Measurements from ENCODE around the gene CD79A.
A peak's percentile ranks its signal among the peaks of the same experiment; 100 is the strongest.

CD79A gene

DNA sequence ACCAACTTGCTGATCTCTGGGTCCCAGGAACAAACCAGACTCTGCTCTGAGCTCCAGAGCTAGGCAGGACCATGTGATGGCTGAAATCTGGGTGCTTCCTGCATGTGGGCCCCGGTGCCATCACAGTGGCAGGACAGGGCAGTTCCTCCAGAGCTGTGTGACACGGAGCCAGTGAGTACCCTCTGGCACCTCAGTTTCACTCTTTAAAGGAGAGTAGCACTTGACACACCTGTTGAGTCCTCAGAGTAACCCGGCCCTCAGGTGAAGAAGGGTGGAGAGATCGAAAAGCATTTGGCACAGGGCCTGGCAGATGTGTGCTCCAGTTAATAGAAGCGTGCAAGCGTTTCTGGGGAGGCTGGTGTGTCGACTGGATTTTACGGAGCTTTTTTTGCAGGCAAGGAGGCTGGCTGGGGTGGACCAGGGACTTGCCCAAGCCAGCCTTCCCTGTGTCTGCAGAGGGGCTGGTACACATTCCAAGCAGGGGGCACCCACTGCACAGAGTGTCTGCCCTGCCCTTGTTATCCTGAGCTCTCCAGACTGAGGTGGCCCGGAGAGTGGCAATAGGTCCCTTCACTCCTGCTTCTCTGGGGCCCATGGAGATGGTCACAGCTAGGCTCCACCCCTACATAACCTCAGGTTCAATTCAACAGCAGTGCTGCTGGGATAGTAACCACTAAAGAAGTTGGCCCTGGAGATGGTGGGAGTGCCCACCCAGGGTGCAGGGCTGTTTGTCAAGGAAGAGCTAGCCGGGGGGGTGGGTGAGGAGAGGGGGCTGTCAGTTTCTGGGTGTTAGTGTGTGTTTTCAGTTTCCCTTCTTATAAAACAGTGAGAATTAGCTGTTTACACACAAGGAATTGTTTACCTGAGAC, 8.7 kb upstream of the CD79A start:
- H3K27ac ChIP-seq: no peak overlapping the region
- H3K4me1 ChIP-seq: peaks cover 9% of the 10 kb centered on the region
- no peaks in the 10 kb centered on the region for H3K36me3 ChIP-seq (ENCODE audit: control insufficient read depth, insufficient read depth, low read length)

DNA sequence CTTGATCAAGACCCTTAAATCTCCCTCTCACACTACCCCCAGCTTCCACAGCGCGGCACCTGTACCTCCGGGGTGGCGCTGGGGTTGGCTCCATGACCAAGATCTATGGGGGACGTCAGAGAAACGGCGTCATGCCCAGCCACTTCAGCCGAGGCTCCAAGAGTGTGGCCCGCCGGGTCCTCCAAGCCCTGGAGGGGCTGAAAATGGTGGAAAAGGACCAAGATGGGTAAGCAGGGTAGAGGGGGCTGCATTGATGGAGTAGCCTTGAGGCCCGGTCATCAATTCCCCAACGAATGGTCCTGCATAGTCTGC, 8.1 kb upstream of the CD79A start:
- TF ChIP-seq, protein P1, sequence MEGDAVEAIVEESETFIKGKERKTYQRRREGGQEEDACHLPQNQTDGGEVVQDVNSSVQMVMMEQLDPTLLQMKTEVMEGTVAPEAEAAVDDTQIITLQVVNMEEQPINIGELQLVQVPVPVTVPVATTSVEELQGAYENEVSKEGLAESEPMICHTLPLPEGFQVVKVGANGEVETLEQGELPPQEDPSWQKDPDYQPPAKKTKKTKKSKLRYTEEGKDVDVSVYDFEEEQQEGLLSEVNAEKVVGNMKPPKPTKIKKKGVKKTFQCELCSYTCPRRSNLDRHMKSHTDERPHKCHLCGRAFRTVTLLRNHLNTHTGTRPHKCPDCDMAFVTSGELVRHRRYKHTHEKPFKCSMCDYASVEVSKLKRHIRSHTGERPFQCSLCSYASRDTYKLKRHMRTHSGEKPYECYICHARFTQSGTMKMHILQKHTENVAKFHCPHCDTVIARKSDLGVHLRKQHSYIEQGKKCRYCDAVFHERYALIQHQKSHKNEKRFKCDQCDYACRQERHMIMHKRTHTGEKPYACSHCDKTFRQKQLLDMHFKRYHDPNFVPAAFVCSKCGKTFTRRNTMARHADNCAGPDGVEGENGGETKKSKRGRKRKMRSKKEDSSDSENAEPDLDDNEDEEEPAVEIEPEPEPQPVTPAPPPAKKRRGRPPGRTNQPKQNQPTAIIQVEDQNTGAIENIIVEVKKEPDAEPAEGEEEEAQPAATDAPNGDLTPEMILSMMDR (IDR thresholded peaks at IDR 0.05): no peak
- peaks cover 21% of the 10 kb centered on the region for H3K79me2 ChIP-seq
- no peak overlapping the region for H3K4me2 ChIP-seq (ENCODE audit: low read length)
- H3K9me3 ChIP-seq (ENCODE audit: control insufficient read depth, low read length): no peaks in the 10 kb centered on the region
- no peaks in the 10 kb centered on the region for H3K36me3 ChIP-seq (ENCODE audit: control insufficient read depth, insufficient read depth, low read length)
- H3K27ac ChIP-seq: no peak overlapping the region
- no peak overlapping the region for H3K9ac ChIP-seq
- peaks cover 9% of the 10 kb centered on the region for H3K4me1 ChIP-seq
- no peak overlapping the region for H3K4me3 ChIP-seq (ENCODE audit: low read depth, low read length)
- no peaks in the 10 kb centered on the region for H3K27me3 ChIP-seq (ENCODE audit: control insufficient read depth, insufficient read depth, low read length)
- H2AFZ ChIP-seq: no peak overlapping the region

More for the DNA sequence above, 8.7 kb upstream of the CD79A start:
- no peak overlapping the region for H3K9ac ChIP-seq
- TF ChIP-seq, protein P1 (IDR thresholded peaks at IDR 0.05): no peak
- no peaks in the 10 kb centered on the region for H3K9me3 ChIP-seq (ENCODE audit: control insufficient read depth, low read length)
- H2AFZ ChIP-seq: no peak overlapping the region
- no peaks in the 10 kb centered on the region for H3K27me3 ChIP-seq (ENCODE audit: control insufficient read depth, insufficient read depth, low read length)
- peaks cover 23% of the 10 kb centered on the region for H3K79me2 ChIP-seq
- H3K4me3 ChIP-seq (ENCODE audit: low read depth, low read length): no peak overlapping the region
- H3K4me2 ChIP-seq (ENCODE audit: low read length): peak overlapping the region; percentile 15

DNA sequence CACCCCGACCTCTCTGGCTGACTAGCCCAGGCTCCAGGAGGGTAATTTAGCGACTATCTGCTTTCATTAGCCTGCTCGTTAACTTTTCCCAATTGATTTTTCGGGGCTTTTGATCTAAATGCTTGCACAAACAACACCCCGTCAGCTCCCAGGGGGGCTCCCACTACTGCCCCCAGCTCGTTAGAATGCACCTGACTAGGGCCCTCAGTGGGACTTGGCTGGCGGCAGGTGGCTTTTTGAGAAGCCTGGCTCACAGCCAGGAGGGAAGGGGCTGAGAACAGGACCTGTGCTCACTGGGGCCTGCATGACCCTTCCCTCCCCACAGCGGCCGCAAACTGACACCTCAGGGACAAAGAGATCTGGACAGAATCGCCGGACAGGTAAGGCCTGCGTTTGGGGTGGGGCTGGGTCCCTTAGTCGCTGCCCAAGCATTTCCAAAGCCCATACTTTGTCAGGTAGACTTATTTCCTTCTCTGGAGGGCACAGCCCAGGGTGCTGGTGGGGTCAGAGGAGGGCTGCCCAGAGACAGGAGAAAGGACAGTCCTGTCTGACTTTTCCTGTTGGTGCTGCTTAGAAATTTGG, 7.6 kb upstream of the CD79A start:
- Histone ChIP-seq H2AFZ (no peak overlapping the region), H3K36me3 (ENCODE audit: control insufficient read depth, insufficient read depth, low read length) (no peaks in the 10 kb centered on the region), H3K4me1 (peaks cover 9% of the 10 kb centered on the region), H3K27ac (no peak overlapping the region), H3K9me3 (ENCODE audit: control insufficient read depth, low read length) (no peaks in the 10 kb centered on the region), H3K27me3 (ENCODE audit: control insufficient read depth, insufficient read depth, low read length) (no peaks in the 10 kb centered on the region), H3K4me3 (ENCODE audit: low read depth, low read length) (no peak overlapping the region), H3K4me2 (ENCODE audit: low read length) (no peak overlapping the region), H3K9ac (no peak overlapping the region), H3K79me2 (peaks cover 15% of the 10 kb centered on the region)
- TF ChIP-seq, protein P1 (IDR thresholded peaks at IDR 0.05): no peak

DNA sequence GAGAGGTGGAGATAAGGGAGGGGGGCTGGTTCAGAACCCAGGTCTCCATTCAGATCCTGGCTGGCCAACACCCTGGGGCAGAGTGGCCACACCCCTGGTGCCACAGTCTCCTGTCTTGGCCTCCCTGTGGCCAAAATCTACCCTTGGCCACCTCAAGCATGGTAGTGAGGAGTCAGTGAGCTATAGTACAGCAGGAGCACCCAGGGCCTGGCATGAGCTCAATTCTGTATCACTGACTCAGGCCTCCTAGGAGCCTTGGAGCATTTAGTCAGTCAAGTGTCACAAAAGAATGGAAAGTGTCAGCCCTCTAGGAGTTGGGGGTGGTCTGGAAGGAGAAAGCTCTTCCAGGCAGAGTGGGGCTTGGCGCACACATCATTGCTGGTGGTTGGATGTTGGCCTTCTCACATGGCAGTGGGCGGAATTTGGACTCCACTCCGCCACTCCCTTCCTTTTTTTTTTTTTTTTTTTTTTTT, 6.6 kb upstream of the CD79A start:
- no peak overlapping the region for H3K4me3 ChIP-seq (ENCODE audit: low read depth, low read length)
- H3K4me2 ChIP-seq (ENCODE audit: low read length): no peak overlapping the region
- peaks cover 11% of the 10 kb centered on the region for H3K79me2 ChIP-seq
- H3K9me3 ChIP-seq (ENCODE audit: control insufficient read depth, low read length): no peaks in the 10 kb centered on the region
- peaks cover 9% of the 10 kb centered on the region for H3K4me1 ChIP-seq
- no peak overlapping the region for H2AFZ ChIP-seq
- H3K36me3 ChIP-seq (ENCODE audit: control insufficient read depth, insufficient read depth, low read length): no peaks in the 10 kb centered on the region
- H3K9ac ChIP-seq: no peak overlapping the region
- H3K27ac ChIP-seq: no peak overlapping the region
- TF ChIP-seq, protein P1 (IDR thresholded peaks at IDR 0.05): no peak
- H3K27me3 ChIP-seq (ENCODE audit: control insufficient read depth, insufficient read depth, low read length): no peaks in the 10 kb centered on the region
